ENCODE measurements around the gene DPY19L3. TPM values are rescaled to one million over a fixed set of nuclear protein-coding genes. Genes with fewer than 3 reads are reported as not detected.

The DPY19L3 gene
- total RNA-seq, 4 donors from 2014 or later: 19.4 to 95.7 (median 39.6) TPM

- TF ChIP-seq CTCF (IDR thresholded peaks at IDR 0.05) (no peak), EP300 (IDR thresholded peaks at IDR 0.05) (no peak), POLR2A (IDR thresholded peaks at IDR 0.05) (no peak)
- H3K27ac ChIP-seq: peak overlapping the region in 1 of 4 donors; percentile 78
- no peaks in the 10 kb centered on the region for H3K9me3 ChIP-seq
- no peak overlapping the region for H3K4me3 ChIP-seq
- peaks cover 0 to 53% (median 0%) of the 10 kb centered on the region in 3 donors for H3K36me3 ChIP-seq
- DNase-seq (ENCODE audit: low spot score in 2 of 2): no peak
- H3K4me1 ChIP-seq: peaks cover 0 to 39% (median 8%) of the 10 kb centered on the region in 4 donors
- H3K27me3 ChIP-seq: no peaks in the 10 kb centered on the region
- WGBS, 2 donors: 91 to 92% methylated on average over 9 of the region's 9 CpGs
Measured at GRCh38 chr19:32361574-32362317, 43.8 kb upstream of the DPY19L3 start.

GRCh38 chr19:32362318-32362691 is 43.3 kb upstream of the DPY19L3 start:
- Histone ChIP-seq H3K9me3 (no peaks in the 10 kb centered on the region), H3K27ac (peak overlapping the region in 3 of 4 donors; percentile 41 to 87 (median 78)), H3K27me3 (no peaks in the 10 kb centered on the region), H3K4me1 (peaks cover 0 to 43% (median 8%) of the 10 kb centered on the region in 4 donors), H3K4me3 (no peak overlapping the region), H3K36me3 (peaks cover 0 to 52% (median 0%) of the 10 kb centered on the region in 3 donors)
- 56 to 64% methylated on average over 5 of the region's 5 CpGs for WGBS, 2 donors
- TF ChIP-seq CTCF (IDR thresholded peaks at IDR 0.05): no peak
- DNase-seq (ENCODE audit: low spot score in 2 of 2): no peak

GRCh38 chr19:32363175-32363574 is 42.4 kb upstream of the DPY19L3 start:
- DNase-seq (ENCODE audit: low spot score in 2 of 2): no peak
- Histone ChIP-seq H3K27ac (peak overlapping the region; percentile 41 to 87 (median 68)), H3K36me3 (peaks cover 0 to 43% (median 0%) of the 10 kb centered on the region in 3 donors), H3K9me3 (no peaks in the 10 kb centered on the region), H3K27me3 (no peaks in the 10 kb centered on the region), H3K4me3 (no peak overlapping the region), H3K4me1 (peaks cover 0 to 43% (median 8%) of the 10 kb centered on the region in 4 donors)
- WGBS, 2 donors: 39 to 41% methylated on average over 3 of the region's 3 CpGs
- TF ChIP-seq EP300 (IDR thresholded peaks at IDR 0.05): peak in 1 of 2 donors; percentile 60
- no peak for TF ChIP-seq POLR2A (IDR thresholded peaks at IDR 0.05)

DNA sequence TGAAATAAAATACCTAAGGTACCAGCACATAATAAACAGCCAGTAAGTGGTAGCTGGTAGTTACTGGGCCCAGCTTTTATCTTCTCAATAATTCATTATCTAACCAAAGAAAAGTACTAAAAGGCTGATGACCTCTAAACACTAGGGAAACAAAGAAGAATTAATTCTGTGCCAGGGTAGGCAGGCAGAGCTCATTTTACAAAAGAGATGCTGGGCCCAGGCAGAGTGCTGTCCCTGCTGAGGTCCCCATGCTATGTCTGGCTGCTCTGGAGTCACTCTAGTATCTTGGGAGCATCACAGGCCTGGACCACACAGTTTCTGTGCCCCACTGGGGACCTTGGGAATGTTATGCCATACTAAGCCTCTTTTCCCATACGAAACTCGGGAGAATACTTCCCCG is 41.9 kb upstream of the DPY19L3 start:
- Histone ChIP-seq H3K27me3 (no peaks in the 10 kb centered on the region), H3K9me3 (no peaks in the 10 kb centered on the region), H3K4me1 (peaks cover 0 to 43% (median 8%) of the 10 kb centered on the region in 4 donors), H3K4me3 (no peak overlapping the region), H3K36me3 (peaks cover 0 to 39% (median 0%) of the 10 kb centered on the region in 3 donors), H3K27ac (peak overlapping the region; percentile 41 to 87 (median 68))
- 79 to 83% methylated on average over 3 of the region's 3 CpGs for WGBS, 2 donors
- no peak for TF ChIP-seq POLR2A (IDR thresholded peaks at IDR 0.05)
- DNase-seq (ENCODE audit: low spot score in 2 of 2): no peak

GRCh38 chr19:32364040-32364439 is 41.5 kb upstream of the DPY19L3 start:
- no peak overlapping the region for H3K4me3 ChIP-seq
- H3K4me1 ChIP-seq: peaks cover 0 to 43% (median 8%) of the 10 kb centered on the region in 4 donors
- no peaks in the 10 kb centered on the region for H3K27me3 ChIP-seq
- DNase-seq (ENCODE audit: low spot score in 2 of 2): no peak
- H3K36me3 ChIP-seq: peaks cover 0 to 35% (median 0%) of the 10 kb centered on the region in 3 donors
- 80% methylated on average over 1 of the region's 1 CpG for WGBS, 2 donors
- TF ChIP-seq POLR2A (IDR thresholded peaks at IDR 0.05) (no peak), EP300 (IDR thresholded peaks at IDR 0.05) (no peak), CTCF (IDR thresholded peaks at IDR 0.05) (no peak)
- no peaks in the 10 kb centered on the region for H3K9me3 ChIP-seq
- H3K27ac ChIP-seq: peak overlapping the region; percentile 41 to 87 (median 68)

GRCh38 chr19:32367063-32367462 is 38.5 kb upstream of the DPY19L3 start:
- Histone ChIP-seq H3K27me3 (no peaks in the 10 kb centered on the region), H3K9me3 (no peaks in the 10 kb centered on the region), H3K4me1 (peaks cover 0 to 40% (median 8%) of the 10 kb centered on the region in 4 donors), H3K36me3 (peaks cover 0 to 34% (median 0%) of the 10 kb centered on the region in 3 donors), H3K27ac (no peak overlapping the region), H3K4me3 (no peak overlapping the region)
- no peak for TF ChIP-seq CTCF (IDR thresholded peaks at IDR 0.05)
- WGBS, 2 donors: 77 to 84% methylated on average over 6 of the region's 6 CpGs
- DNase-seq (ENCODE audit: low spot score in 2 of 2): no peak
